Pons (tissue), 1 donor: ENCODE data around the gene CCDC83.

ENCODE experiments used
- DNase-seq: peaks from one replicate; pipeline ENCODE4 v3.0.0-alpha.2; 2016; ENCODE audit warnings: low spot score

CCDC83 gene

DNA sequence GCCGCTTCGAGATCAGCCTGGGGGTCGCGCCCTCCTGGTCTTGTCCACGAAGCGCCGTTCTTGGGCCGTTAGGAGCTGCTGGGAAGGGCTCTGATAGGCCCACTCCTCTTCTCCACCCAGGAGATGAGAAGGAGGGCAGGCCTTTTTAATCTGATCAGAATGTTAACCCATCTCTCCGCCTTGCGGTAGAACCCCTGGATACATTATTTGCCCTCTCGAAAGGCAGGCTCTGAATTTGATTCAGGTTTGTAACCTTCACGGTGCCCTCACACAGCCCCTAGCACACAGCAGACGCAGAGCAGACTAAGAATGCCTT lies at the start of gene CCDC83:
Gene CCDC83 (plus strand): TSS at position 43 of the 316 bp plus-strand sequence. CDS start 9,741 bp downstream, outside the sequence.
- no peak for DNase-seq

DNA sequence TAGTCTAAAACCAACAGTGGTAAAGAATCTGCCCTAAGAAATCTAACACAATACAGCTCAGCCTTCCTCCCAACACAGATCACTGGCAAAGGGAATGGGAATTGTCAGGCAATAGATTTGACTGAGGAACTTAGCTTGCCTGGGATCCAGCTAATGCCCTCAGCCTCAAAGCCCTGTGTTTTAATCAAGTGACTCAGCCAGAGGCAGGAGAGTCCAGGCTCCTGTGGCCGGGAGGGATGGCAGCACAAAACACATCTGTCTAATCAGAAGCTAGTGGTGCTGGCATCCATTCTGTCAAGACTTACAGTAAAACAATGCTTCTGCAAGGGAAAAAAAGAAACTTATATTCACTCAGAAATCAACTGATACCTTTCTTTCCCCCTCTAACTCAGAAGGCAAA lies 49.8 kb upstream of the CCDC83 start:
- DNase-seq, result peak; percentile 61

DNA sequence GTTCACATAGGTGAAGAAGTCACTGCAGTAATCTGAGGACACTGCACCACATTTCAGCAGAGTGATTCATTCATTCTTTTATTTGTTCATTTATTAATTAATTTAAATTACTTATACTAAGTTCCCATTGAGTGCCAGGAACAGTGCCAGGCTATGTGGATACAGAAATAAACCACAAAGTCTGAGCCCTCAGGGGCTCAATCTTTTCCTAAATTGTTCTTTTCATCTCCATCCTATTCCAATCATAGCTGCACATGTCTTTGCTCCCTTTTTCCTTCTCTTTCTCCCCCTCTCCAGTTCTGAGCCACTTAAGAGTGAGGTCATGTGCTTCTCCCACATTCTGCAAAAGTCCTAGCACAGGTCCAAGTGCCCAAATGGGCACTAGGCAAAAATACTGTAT lies 49.2 kb upstream of the CCDC83 start:
- DNase-seq, result no peak

DNA sequence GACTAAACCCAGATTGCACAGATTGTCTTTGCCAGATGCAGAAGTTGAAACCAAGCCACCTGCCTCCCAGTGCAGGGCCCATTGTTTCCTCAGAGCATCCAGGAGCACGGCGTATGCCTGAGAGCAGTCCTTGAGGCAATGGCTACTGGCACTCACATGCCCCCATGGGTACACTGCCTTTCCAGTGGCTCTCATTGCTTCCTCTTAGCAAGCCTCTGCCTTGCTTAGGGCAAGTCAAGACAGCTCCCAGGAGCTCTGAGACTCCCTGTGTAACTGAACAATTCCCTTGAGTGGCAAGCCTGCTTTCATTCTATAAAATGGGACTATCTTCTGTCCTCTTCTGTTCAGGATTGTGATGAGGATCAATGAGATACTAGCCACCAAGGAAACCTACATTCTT lies 48.3 kb upstream of the CCDC83 start:
- DNase-seq, result no peak

DNA sequence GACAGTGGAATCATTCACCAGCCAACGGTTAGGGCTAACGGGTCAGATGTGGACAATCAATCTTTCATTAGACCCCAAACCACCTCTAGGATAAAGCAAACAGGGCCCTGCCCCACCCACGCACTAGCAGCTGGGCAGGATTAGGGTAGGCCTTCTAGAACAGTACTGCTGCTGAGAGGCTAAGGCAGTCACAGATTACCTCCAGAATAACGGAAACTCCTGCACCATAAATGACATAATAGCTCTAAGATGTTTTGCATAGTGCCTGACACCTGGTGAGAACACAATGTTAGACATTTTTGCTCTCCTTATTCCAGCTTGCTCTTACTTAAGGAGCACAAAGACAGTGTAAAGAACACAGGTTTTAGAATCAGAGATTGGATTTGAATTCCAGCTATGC lies 46.0 kb upstream of the CCDC83 start:
- no peak for DNase-seq

DNA sequence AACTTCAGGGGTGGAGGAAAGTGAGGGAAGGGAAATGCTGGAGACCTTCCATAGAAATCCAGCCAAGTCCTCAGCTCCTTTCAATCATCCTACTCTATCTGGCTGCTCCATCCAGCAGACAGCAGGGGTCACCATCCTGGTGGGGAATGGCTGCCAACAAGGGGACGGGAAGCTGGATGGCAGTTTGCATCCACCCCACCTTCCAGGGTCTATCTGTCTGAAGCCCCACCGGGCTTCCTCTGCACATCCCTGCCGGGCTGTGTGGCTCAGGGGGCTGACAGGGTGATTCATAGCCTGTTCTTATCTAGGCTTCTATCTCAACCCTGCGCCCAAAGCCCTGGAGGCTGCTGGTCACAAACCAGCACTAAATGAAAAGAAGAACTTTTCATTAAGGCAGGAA lies 45.3 kb upstream of the CCDC83 start:
- peak; percentile 58 for DNase-seq

DNA sequence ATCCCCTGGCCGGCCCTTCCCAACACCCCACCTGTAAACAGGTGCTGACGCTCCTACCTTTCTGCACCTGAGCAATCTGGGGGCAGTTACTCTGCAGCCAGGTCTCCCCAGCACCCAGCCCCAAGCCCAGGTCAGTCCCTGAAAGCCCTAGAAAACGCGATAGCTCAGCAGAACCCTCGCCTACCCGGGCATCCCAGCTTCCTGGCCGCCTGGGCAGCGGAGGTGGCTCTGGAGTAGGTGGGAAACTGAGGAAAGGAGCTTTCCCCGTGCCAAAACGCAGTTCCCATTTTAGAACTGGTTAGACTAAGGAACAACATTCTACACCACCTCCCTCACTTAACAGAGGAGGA lies 44.7 kb upstream of the CCDC83 start:
- no peak for DNase-seq

DNA sequence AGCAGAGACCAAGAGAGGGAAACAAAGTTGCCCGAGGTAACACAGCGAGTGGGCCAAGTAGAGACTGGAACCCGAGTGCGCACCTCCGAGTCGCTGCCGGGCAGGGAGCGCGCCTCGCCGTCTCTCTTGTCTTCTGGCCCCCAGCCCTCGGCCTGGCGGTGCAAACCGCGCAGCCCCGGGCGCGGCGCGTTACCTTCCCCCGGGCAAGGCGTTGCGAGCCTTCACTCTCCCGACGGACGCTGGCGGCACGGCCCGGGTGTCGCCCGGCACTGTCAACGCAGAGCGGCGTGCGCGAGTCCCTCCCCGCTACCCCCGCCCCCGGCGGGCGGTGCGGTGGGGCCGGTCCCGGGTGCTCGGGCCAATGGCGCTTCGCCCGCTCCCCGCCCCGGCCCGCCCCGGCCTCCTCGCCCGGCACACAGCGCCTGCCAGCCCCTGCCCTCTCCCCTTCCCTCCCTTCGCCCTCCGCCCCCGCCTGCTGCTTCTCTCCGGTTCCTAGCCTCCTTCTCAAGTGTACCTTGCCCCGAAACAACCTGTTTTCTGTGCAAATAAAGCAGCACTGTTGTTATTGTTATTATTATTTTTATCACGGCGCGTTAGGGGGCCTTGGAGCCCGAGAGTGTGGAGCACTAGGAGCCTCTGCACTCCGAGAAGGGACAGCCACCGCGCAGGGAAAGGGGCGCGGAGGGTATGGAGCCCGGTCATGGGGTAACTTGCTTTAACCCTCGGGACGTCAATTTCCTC lies 44.1 kb upstream of the CCDC83 start, which contains the start of gene SYTL2:
Gene SYTL2 (minus strand): TSS at position 271 of the 741 bp plus-strand sequence. CDS start 53,416 bp downstream, outside the sequence.
- DNase-seq, result peak; percentile 69

DNA sequence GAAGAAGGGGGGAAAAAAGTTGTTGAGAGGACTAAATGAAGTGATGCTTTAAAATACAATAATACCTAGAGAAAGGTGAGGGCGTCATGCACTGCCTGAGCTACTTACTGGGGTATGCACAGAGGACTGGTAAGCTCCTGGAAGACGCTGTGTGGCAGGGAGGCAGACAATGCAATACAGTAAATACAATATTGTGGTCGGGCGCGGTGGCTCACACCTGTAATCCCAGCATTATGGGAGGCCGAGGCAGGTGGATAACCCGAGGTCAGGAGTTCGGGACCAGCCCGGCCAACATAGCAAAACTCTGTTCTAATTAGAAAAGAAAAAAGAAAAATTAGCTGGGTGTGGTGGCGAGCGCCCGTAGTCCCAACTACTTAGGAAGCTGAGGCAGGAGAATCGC lies 43.6 kb upstream of the CCDC83 start:
- DNase-seq, result no peak

DNA sequence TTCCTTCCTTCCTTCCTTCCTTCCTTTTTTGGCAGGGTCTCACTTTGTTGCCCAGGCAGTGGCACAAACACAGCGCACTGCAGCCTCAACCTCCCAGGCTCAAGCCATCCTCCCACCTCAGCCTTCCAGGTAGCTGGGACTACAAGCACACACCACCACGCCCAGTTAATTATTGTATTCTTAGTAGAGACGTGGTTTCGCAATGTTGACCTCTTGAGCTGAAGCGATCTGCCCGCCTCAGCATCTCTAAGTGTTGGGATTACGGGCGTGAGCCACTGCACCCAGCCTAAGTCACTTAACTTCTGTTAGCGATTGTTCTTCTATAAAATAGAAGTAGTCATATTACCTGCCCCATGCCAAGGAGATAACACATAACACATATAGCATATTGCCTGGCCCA lies 41.5 kb upstream of the CCDC83 start:
- DNase-seq, result no peak

DNA sequence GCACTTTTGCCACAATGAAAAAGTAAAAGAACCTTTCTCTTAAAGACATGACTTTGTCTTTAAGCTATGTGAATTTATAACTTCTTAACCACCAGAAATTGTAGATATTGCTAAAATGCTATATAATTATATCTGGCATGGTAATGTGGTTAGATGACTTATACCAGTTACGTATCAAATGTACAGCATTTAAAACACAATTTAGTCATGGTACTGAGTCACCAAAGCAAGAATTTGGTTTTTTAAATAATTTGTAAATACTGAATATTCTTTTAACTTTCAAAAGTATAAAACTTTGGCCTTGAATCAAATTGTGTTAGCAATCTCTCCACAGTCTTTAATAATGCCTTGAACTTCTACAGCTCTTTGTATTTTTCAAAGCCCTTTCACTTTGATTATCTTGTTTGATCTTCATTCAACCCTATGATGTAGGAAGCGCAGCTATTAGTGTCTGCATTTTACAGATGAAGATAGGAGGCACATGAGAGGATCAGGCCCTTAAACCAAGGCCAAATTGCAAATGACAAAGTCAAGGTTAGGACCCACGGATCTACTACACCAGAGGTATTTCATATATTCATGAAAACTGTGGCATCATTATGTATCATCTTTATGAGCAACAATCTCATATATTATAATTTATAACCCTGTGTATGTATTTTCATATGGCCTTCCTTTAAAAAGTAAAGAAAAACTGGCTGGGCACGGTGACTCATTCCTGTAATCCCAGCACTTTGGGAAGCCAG lies 39.8 kb upstream of the CCDC83 start:
- DNase-seq, result no peak

DNA sequence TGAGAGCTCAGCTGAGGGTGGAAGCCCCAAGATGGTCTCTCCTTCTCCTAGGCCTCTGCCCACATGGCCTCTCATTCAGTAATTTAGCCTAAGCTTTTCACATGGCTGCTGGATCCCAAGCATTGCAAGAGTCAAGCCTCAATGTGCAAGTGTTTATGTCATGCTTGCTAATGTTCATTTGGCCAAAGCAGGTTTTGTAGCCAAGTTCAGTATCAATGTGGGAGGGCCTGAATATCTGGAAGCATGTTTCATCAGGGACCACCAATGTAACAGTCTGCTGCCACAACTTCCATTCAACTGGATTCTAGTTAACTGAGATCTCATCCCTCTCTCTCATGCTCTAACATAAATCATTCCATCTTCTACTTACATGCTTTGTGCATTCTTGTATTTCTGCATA lies 35.7 kb upstream of the CCDC83 start:
- DNase-seq, result no peak

DNA sequence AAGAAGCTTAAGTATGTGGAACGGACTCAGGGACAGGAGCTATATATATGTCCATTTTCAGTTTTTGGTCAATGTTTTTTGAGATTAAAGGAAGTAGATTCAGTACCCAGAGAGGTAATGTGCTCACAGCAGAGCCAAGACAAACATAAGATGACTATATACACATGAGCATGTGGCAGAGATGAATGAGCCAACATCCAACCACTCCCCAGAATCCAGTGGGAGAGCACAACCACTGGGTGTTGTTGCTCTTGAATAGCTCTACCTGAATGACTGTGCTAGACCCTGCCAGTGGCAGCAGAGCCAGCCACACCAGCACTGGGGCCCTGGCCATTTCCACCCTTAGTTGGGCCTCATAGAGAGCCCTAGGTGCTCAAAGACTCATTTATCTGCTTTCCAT lies 33.5 kb upstream of the CCDC83 start:
- DNase-seq, result no peak

DNA sequence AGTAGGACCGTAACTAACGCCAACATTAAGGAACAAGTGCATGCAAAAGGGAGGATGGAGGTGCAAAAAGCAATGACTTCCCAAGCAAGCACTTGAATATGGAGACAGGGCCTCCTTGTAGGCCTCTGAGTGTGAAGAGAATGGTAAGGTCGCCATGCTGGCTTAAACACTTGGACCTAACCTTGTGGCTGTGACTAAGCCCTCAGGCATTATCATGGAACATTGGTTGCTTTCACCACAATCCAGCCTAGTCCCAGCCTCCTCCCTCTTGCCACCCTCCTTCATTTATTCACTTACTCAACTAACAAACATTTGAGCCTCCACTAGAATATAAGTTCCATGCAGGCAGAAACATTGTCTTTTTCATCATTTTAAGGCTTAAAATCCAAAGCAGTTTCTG lies 32.4 kb upstream of the CCDC83 start:
- no peak for DNase-seq

DNA sequence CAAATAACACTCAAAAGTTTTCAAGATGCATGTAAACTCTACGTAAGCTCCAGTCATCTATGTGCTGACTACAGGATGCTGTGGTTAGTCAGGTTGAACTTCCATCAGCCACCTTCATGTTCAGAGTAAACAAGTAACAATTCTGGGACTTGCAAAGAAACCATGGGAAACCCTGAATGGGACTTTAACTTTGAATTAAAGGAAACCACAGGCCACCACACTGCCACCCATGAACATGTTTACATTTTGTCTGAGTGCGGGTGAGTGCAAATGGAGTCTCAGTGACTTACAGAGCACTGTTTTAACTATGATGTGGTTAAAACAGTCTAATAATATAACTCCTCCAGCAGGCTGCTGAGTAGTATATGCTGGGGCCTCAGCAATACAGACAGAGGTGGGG lies 31.4 kb upstream of the CCDC83 start:
- DNase-seq, result no peak

DNA sequence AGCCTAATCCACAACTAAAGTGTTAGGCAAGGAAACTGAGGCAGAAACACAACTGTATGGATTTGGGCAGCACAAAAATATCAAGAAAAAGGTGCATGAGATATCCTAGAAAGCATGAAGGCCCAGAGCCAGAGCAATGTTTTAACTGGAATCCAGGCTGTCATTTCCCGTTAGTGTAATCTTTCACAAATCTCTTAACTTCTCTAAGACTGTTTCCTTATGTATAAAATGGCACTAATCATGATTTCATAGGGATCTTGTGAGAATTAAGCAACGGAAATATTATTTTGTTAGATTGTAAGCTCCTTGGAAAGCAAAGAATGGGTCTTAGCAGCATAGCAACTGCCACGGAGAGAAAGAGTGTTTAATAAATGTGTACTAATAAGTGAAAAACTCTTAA lies 29.6 kb upstream of the CCDC83 start:
- DNase-seq, result no peak

DNA sequence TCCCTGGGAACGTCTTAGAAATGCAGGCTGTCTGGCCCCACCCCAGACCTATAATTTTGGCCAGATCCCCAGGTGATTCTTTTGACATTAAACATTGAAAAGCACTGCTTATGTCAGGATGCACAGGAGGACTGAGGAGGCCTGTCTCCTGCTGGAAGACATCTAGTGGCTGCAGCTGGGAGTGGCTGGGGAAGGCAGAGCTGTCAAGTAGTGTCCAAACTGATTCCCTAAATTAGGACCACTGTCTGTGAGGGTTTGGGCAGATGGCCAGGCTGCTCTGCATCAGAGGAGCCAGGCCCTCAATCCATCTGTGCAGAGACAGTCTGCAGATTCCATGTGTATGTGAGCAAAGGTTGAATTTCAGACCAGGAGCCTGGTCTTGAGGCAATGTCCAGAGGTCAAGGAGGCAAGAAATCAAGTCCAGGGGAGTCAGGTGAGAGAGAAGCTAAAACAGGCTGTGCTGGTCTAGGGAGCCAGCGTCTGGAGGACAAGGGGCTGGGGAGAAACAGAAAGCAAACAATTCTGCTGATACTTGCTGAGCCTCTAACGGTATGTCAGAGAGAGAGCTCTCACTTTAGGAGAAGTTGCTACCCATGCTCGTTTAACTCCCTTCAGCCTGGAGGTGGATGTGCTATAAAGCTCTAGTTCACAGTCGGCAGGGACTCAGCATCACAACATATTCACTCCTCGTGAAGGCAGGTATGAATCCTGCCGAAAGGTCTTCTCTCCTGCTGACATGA lies 28.9 kb upstream of the CCDC83 start:
- DNase-seq, result peak; percentile 36

DNA sequence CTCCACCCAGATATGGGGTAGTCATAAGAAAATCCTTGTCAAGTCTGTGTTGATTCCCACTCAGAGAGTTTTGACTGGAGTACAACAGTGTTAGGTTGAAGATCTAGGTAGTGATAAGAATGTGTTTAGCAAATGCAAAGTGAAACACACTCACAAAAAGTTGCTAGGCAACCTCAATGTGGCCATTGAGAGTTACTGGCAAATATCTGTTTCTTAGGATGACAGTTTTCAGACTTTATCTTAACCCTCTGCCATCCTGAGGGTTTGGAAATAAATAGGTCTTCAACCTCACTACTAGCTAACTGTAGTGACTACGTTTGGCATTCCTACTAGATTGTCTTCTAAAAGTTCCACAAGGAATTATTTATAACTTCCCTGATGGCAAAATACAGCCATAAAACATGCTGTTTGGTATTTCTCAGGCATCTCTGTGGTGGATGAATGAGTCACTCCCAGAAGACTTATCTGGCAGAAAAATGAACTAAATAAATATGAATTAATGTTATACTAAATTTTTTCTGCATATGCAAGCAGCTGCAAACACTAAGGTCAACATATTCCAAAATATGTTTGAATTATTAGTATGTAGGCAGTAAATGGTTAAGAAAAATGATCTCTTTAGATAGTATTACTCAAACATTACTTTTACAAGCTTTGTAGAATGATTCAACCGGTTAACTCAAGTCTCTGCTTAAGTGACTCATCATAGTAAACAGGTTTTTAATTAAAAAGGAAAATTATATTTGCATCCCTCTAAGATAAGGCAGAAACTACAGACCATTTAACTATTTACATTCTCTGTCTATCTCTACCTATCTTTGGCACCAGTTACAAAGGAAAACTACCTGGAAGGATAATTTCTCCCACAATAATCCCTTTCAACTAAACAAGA lies 27.2 kb upstream of the CCDC83 start:
- DNase-seq, result no peak

DNA sequence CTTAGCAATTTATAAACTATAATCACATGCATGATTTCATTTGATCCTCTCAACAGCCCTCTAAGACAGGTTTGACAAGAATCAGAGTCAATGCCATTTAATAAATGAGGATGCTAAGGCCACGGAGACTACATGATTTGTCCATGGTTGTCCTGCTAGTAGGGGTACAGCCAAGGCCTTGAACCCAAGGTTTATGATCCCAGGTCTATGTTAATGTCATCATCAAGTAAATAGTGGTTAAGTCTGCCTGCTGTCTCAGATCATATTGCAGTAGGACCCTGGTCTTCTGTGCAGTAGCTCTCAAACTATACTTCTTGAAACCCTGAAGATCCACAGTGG lies 26.6 kb upstream of the CCDC83 start:
- no peak for DNase-seq

DNA sequence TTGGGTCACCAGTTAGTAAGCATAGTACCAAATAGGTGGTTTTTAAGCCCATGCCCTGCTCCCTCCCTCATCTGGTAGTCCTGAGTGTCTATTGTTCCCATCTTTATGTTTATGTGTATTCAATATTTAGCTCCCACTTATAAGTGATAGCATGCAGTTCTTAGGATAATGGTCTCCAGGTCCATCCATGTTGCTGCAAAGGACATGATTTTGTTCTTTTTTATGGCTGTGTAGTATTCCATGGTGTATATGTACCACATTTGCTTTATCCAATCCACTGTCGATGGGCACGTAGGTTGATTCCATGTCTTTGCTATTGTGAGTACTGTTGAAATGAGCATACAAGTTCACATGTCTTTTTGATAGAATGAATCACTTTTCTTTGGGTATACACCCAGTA lies 26.0 kb upstream of the CCDC83 start:
- DNase-seq, result no peak

DNA sequence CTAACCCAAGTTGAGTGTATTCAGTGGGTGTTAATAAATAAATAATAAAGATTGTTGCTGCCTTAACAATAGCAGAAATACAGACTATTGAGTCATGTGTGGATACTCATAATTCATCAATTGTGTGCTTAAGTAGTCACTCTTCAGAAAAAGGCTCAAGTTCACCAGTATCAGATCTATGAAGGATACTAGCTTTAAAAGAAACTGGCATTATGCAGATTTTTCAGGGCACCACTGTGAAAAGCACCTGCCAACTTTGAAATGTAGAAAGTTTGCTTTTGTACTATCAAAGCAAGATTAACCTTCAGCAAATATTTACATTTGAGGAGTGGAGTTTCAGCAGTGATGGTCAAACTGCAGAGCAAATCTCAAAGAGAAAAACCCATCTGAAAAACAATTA lies 24.1 kb upstream of the CCDC83 start:
- no peak for DNase-seq

DNA sequence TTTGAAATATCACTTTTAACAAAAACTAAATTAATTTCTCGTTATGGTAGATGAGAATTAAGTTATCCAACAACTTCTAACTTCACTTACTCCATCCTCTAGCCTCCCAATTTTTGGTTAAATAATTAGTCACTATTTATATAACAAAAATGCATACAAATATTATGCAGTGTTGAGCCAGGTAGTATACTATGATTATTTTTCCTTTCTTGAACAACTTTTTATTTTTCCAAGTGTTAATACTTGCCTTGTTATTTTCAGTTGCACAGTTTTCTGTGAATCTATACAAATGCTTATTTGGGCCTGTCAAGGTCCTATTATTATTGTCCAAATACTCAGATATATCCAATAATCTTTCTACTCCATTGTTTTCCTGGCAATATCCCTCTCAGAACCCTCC lies 19.9 kb upstream of the CCDC83 start:
- no peak for DNase-seq
